B cell (primary cell): ENCODE results near the gene AP2B1. TPM values are rescaled to one million over a fixed set of nuclear protein-coding genes. Genes with fewer than 3 reads are reported as not detected.

Experiments used
- ATAC-seq: fragments of 200-7000 bp; cut with Tn5 transposase; one replicate; pipeline ENCODE4 v1.10.0; 2021; ENCODE audit warnings: low read depth, mild to moderate bottlenecking, moderate number of reproducible peaks, moderate library complexity
- CTCF ChIA-PET: fragments of 350-600 bp; sonication (Branson Sonifier 250); formaldehyde crosslinking; loops from one replicate; lab custom pipeline; 2021; ENCODE audit warnings: antibody characterized with exemption, inconsistent platforms; lab: Charles Lee
- POLR2A ChIA-PET: fragments of 350-600 bp; sonication (Branson Sonifier 250); formaldehyde crosslinking; loops from one replicate; lab custom pipeline; 2021; ENCODE audit warnings: antibody characterized with exemption; lab: Charles Lee
- DNase-seq: peaks from one replicate; pipeline ENCODE4 v3.0.0; 2013
- H2AFZ ChIP-seq: 2 replicates; pipeline ENCODE4 v1.6.1; 2012; ENCODE audit warnings: mild to moderate bottlenecking, low read depth, low read length; ENCODE audit not compliant: insufficient read depth, poor library complexity, severe bottlenecking
- H3K27ac ChIP-seq, 2 donors: 1 replicate in 1 of 2; 2 replicates in 1 of 2; pipeline ENCODE4 v1.5.1; 2012 to 2013; ENCODE audit warnings: low read length in 2 of 2, mild to moderate bottlenecking in 2 of 2, moderate library complexity in 1 of 2
- H3K27me3 ChIP-seq, 4 experiments: fragments of 200-600 bp in 1 of 4; sonication (generic) in 1 of 4; replicated peaks in 1 of 4; 1 replicate in 2 of 4; 2 replicates in 2 of 4; pipeline versions ENCODE4 v1.6.1 to v1.7.0; 2013 to 2016; ENCODE audit warnings: low read length in 3 of 4, mild to moderate bottlenecking in 2 of 4, mixed read lengths in 1 of 4, moderate library complexity in 1 of 4; ENCODE audit not compliant: insufficient read depth in 4 of 4, control insufficient read depth in 3 of 4; ENCODE audit errors: control extremely low read depth in 1 of 4
- H3K36me3 ChIP-seq, 2 experiments: replicated peaks in 1 of 2; 1 replicate in 1 of 2; 2 replicates in 1 of 2; pipeline versions ENCODE4 v1.6.1 to v1.7.1; 2013; ENCODE audit warnings: low read length in 1 of 2; ENCODE audit not compliant: insufficient read depth in 2 of 2, control insufficient read depth in 1 of 2; ENCODE audit errors: control extremely low read depth in 1 of 2, extremely low read depth in 1 of 2
- H3K4me1 ChIP-seq, 2 donors: fragments of 200-600 bp in 1 of 2; sonication (generic) in 1 of 2; 1 replicate in 1 of 2; 2 replicates in 1 of 2; pipeline versions ENCODE4 v1.5.1 to v1.6.1; 2013 to 2017; ENCODE audit warnings: low read length in 2 of 2; ENCODE audit not compliant: control insufficient read depth in 2 of 2, insufficient read depth in 2 of 2
- H3K4me2 ChIP-seq: replicated peaks from 2 replicates; pipeline ENCODE3; 2012; ENCODE audit warnings: mild to moderate bottlenecking, low read depth, low read length; ENCODE audit not compliant: poor library complexity, severe bottlenecking
- H3K4me3 ChIP-seq, 5 experiments: fragments of 200-600 bp in 1 of 5; sonication (generic) in 1 of 5; 1 replicate in 3 of 5; 2 replicates in 2 of 5; pipeline versions ENCODE4 v1.5.1 to v1.7.0; 2011 to 2016; ENCODE audit warnings: low read length in 4 of 5, mild to moderate bottlenecking in 4 of 5, low read depth in 2 of 5, control low read depth in 1 of 5, moderate library complexity in 1 of 5; ENCODE audit not compliant: insufficient read depth in 1 of 5; ENCODE audit errors: control extremely low read depth in 1 of 5, extremely low read depth in 1 of 5
- H3K79me2 ChIP-seq: fragments of 200-600 bp; sonication (generic); one replicate; pipeline ENCODE4 v1.6.0; 2016; ENCODE audit warnings: low read length; ENCODE audit not compliant: control insufficient read depth, insufficient read depth
- H3K9ac ChIP-seq: fragments of 200-600 bp; sonication (generic); 2 replicates; pipeline ENCODE4 v1.6.1; 2017; ENCODE audit warnings: mild to moderate bottlenecking, low read length, moderate library complexity
- H3K9me3 ChIP-seq, 3 donors: one replicate each; pipeline versions ENCODE4 v1.6.1 to v1.7.1; 2013; ENCODE audit warnings: low read length in 2 of 3; ENCODE audit not compliant: control insufficient read depth in 2 of 3, insufficient read depth in 1 of 3; ENCODE audit errors: control extremely low read depth in 1 of 3
- H4K20me1 ChIP-seq: 2 replicates; pipeline ENCODE4 v1.6.0; 2012; ENCODE audit warnings: mild to moderate bottlenecking, low read length; ENCODE audit not compliant: insufficient read depth, control insufficient read depth, poor library complexity, severe bottlenecking
- H3K27ac Mint-ChIP-seq: one replicate; pipeline ENCODE4 v1.8.0; 2021; ENCODE audit warnings: mixed read lengths
- H3K27me3 Mint-ChIP-seq: one replicate; pipeline ENCODE4 v1.8.0; 2021; ENCODE audit warnings: mixed read lengths
- H3K4me1 Mint-ChIP-seq: one replicate; pipeline ENCODE4 v1.8.0; 2021; ENCODE audit warnings: mixed read lengths
- H3K4me3 Mint-ChIP-seq: one replicate; pipeline ENCODE4 v1.8.0; 2021; ENCODE audit warnings: mixed read lengths
- H3K9me3 Mint-ChIP-seq: one replicate; pipeline ENCODE4 v1.8.0; 2022; ENCODE audit warnings: mixed read lengths; ENCODE audit not compliant: insufficient read depth
- CTCF ChIP-seq: fragments of 200-600 bp; IDR thresholded peaks from one replicate; pipeline ENCODE4 v1.8.0; 2022; ENCODE audit warnings: antibody characterized with exemption, mild to moderate bottlenecking
- EZH2 ChIP-seq: IDR thresholded peaks from 2 replicates; pipeline ENCODE4 v1.6.1; 2012; ENCODE audit warnings: borderline replicate concordance, low read depth, mild to moderate bottlenecking, moderate library complexity, low read length; ENCODE audit not compliant: insufficient read depth, poor library complexity, severe bottlenecking
- WGBS: methylation state at CpG from one replicate; pipeline ENCODE4 v1.1.5; 2013; ENCODE audit warnings: missing lambda C conversion rate; ENCODE audit not compliant: insufficient coverage; 5-methylcytosine and 5-hydroxymethylcytosine counted together
- intact Hi-C: fragments of 100-400 bp; cut with micrococcal nuclease; formaldehyde crosslinking; loops from one replicate; pipeline ENCODE4 v1.10.0; 2022
- polyA plus RNA-seq: library from polyadenylated mRNA; depleted of rRNA; stranded (reverse); fragments of >200 nt; gene quantifications from 2 replicates; pipeline ENCODE4 v1.2.3, GENCODE V29; 2012
- total RNA-seq, 2 donors: library from RNA; stranded (reverse); fragments of 120-200 nt in 1 of 2; gene quantifications; 1 replicate in 1 of 2; 2 replicates in 1 of 2; pipeline versions ENCODE4 v1.2.3 to v1.2.4, GENCODE V29; 2013 to 2022

Gene AP2B1
- total and polyA plus RNA-seq, 2 donors (not counting 1 experiment from before 2014, with no cell fraction given) = 33.1 to 123 TPM

GRCh38 chr17:35588196-35588920 lies 1.2 kb downstream of the AP2B1 start:
- H3K4me2 ChIP-seq = peak overlapping the region; percentile 78
- H3K27me3 Mint-ChIP-seq = peaks cover 7% of the 10 kb centered on the region
- H3K4me1 ChIP-seq = peaks cover 11 to 19% of the 10 kb centered on the region in 2 donors
- no peaks in the 10 kb centered on the region for H3K36me3 ChIP-seq
- peak overlapping the region; percentile 92 for H3K4me3 Mint-ChIP-seq
- H2AFZ ChIP-seq = no peak overlapping the region
- H3K9me3 ChIP-seq = no peaks in the 10 kb centered on the region
- intact Hi-C loops = loop anchor here (5.0 kb wide), 1 partner anchor 221 kb away; no protein-coding TSS in a partner anchor
- H3K9me3 Mint-ChIP-seq = peaks cover 3% of the 10 kb centered on the region
- peaks cover 33% of the 10 kb centered on the region for H3K4me1 Mint-ChIP-seq
- ATAC-seq (no peak), DNase-seq (no peak)
- peaks cover under 1% of the 10 kb centered on the region for H4K20me1 ChIP-seq
- ChIA-PET CTCF (interaction anchor here (0.6 to 3.2 kb wide), 6 partner anchors 11 to 859 kb away, joined by 3 to 25 read pairs (median 3); partner anchors contain the start of gene PEX12), POLR2A (interaction anchor here (0.6 to 0.7 kb wide), 2 partner anchors 11 to 538 kb away, joined by 3 to 4 read pairs; no protein-coding TSS in a partner anchor)
- peak overlapping the region in 1 of 2 donors; percentile 89 for H3K27ac ChIP-seq
- peak overlapping the region; percentile 87 for H3K9ac ChIP-seq
- 80% methylated on average over 2 of the region's 12 CpGs for WGBS
- H3K27ac Mint-ChIP-seq = peak overlapping the region; percentile 95
- TF ChIP-seq EZH2 = no peak
- no peak for TF ChIP-seq CTCF
- H3K79me2 ChIP-seq = peaks cover 63% of the 10 kb centered on the region
- H3K4me3 ChIP-seq = peak overlapping the region; percentile 59 to 100 (median 90)
- H3K27me3 ChIP-seq = no peaks in the 10 kb centered on the region

GRCh38 chr17:35596072-35596471 lies 8.9 kb downstream of the AP2B1 start:
- peaks cover 3% of the 10 kb centered on the region for H3K4me1 Mint-ChIP-seq
- POLR2A ChIA-PET = no interaction called here

More at GRCh38 chr17:35596072-35596471, 8.9 kb downstream of the AP2B1 start:
- Histone ChIP-seq H3K4me1 (no peaks in the 10 kb centered on the region), H3K27me3 (no peaks in the 10 kb centered on the region), H4K20me1 (peaks cover 19% of the 10 kb centered on the region), H3K4me2 (no peak overlapping the region), H3K36me3 (peaks cover 0 to 58% of the 10 kb centered on the region in 2 experiments), H3K79me2 (peaks cover 58% of the 10 kb centered on the region), H3K9me3 (no peaks in the 10 kb centered on the region), H3K27ac (no peak overlapping the region), H2AFZ (no peak overlapping the region), H3K4me3 (no peak overlapping the region), H3K9ac (no peak overlapping the region)
- H3K27ac Mint-ChIP-seq = no peak overlapping the region
- H3K27me3 Mint-ChIP-seq = no peaks in the 10 kb centered on the region
- CTCF ChIA-PET = interaction anchor here (0.7 kb wide), 1 partner anchor 1243 kb away, joined by 4 read pairs; no protein-coding TSS in a partner anchor
- DNase-seq (no peak), ATAC-seq (no peak)
- no peaks in the 10 kb centered on the region for H3K9me3 Mint-ChIP-seq
- intact Hi-C loops = no loop called here
- 100% methylated on average over 3 of the region's 4 CpGs for WGBS
- TF ChIP-seq CTCF = no peak
- TF ChIP-seq EZH2 = no peak
- H3K4me3 Mint-ChIP-seq = no peak overlapping the region
